Measurements from ENCODE around the gene NTN5.
"Not testable (repeated sequence)": the region's sequence is repeated elsewhere in the genome, so short reads cannot be mapped to it uniquely, and the experiment has no call there.

NTN5 gene

DNA sequence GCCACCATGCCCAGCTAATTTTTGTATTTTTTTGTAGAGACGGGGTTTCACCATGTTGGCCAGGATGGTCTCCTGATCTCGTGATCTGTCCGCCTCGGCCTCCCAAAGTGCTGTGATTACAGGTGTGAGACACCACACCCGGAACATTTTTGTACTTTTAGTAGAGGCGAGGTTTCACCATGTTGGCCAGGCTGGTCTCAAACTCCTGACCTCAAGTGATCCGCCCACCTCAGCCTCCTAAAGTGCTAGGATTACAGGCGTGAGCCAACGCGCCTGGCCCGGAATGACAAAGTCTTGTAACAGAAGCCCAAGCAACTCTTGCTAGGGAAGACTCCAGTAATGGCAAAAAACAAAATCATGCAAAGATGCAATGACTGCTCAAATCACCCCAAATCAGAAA is 40.5 kb downstream of the NTN5 start:
- H3K9ac ChIP-seq (ENCODE audit: low read depth, low read length); H3K27ac ChIP-seq (ENCODE audit: low read length); H3K36me3 ChIP-seq (ENCODE audit: insufficient read depth, low read depth, low read length); H3K9me3 ChIP-seq (ENCODE audit: insufficient read depth, low read depth, low read length); H3K4me3 ChIP-seq (ENCODE audit: low read length): not testable (repeated sequence)
- H3K27me3 ChIP-seq (ENCODE audit: insufficient read depth, low read length): peaks cover 12% of the 10 kb centered on the region; the same call in 1 of the 2 replicates
- H3K4me1 ChIP-seq (ENCODE audit: insufficient read depth, low read length): peaks cover 17% of the 10 kb centered on the region; the same call in 1 of the 2 replicates

DNA sequence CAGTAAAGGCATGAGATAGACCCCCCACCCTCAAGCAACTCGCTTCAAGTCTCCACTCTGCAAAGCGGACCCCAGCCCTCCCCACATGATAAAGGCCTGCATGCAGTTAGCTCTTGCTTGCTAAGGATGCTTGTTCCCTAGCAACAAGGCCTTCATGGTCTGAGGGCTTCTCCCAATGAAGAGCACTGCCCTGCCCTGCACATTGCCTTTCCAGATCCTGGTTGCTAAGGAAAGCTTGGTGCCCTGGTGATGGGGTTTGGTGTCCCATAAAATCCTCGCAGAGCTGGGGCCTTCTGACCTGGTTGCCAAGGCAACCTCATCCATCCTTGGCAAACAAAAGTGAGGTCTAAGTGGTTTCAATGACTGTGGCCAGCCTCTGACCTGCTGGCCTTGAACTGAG is 41.6 kb downstream of the NTN5 start:
- Histone ChIP-seq H3K9me3 (ENCODE audit: insufficient read depth, low read depth, low read length) (no peaks in the 10 kb centered on the region), H3K4me1 (ENCODE audit: insufficient read depth, low read length) (peaks cover 17% of the 10 kb centered on the region; the same call in 1 of the 2 replicates), H3K9ac (ENCODE audit: low read depth, low read length) (peak overlapping the region; percentile 68; the same call in 1 of the 2 replicates), H3K36me3 (ENCODE audit: insufficient read depth, low read depth, low read length) (no peaks in the 10 kb centered on the region), H3K27ac (ENCODE audit: low read length) (peak overlapping the region; percentile 36), H3K4me3 (ENCODE audit: low read length) (peak overlapping the region; percentile 56), H3K27me3 (ENCODE audit: insufficient read depth, low read length) (peaks cover 6% of the 10 kb centered on the region; the same call in 1 of the 2 replicates)

DNA sequence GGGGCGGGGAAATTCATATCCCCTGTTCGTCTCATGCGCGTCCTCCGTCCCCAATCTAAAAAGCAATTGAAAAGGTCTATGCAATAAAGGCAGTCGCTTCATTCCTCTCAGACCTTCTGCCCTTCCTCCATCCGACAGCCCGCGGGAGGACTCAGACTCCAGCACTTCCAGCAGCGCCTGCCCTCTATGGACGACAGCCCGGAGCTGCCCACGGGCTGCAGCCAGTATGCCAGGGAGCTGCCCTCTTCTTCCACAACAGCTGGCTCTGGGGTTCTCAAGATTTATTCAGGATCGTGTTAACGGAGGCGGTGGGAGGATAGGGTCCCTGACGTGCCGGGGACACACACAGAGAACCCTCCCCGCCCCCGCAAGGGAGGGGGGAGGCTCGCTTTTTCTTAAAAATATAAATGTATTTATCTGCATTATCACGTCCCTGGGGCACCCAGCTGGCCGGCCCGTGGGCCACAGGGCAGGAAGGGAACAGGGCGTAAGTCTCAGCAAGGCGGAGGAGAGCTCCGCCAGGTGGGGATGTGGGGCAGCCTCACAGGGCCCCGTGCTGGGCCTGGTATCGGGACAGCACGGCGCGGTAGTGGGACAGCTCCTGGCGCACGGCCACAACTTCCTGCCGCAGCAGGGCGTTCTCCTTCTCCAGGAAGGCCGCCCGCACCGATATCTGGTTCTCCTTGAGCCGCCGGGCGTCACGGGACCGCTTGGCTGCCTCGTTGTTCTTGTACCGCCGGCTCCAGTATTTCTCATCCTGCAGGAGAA is 42.3 kb downstream of the NTN5 start:
- Histone ChIP-seq H3K27ac (ENCODE audit: low read length) (peak overlapping the region; percentile 36), H3K27me3 (ENCODE audit: insufficient read depth, low read length) (no peaks in the 10 kb centered on the region), H3K36me3 (ENCODE audit: insufficient read depth, low read depth, low read length) (no peaks in the 10 kb centered on the region), H3K9me3 (ENCODE audit: insufficient read depth, low read depth, low read length) (no peaks in the 10 kb centered on the region), H3K9ac (ENCODE audit: low read depth, low read length) (peak overlapping the region; percentile 68; the same call in 1 of the 2 replicates), H3K4me1 (ENCODE audit: insufficient read depth, low read length) (peaks cover 17% of the 10 kb centered on the region; the same call in 1 of the 2 replicates), H3K4me3 (ENCODE audit: low read length) (peak overlapping the region; percentile 56)

DNA sequence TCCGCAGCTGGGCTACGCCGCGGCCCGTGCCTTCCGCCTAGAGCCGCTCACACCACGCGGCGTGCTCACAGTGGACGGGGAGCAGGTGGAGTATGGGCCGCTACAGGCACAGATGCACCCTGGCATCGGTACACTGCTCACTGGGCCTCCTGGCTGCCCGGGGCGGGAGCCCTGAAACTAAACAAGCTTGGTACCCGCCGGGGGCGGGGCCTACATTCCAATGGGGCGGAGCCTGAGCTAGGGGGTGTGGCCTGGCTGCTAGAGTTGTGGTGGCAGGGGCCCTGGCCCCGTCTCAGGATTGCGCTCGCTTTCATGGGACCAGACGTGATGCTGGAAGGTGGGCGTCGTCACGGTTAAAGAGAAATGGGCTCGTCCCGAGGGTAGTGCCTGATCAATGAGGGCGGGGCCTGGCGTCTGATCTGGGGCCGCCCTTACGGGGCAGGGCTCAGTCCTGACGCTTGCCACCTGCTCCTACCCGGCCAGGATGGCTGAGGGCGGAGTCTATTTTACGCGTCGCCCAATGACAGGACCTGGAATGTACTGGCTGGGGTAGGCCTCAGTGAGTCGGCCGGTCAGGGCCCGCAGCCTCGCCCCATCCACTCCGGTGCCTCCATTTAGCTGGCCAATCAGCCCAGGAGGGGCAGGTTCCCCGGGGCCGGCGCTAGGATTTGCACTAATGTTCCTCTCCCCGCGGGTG is 43.1 kb downstream of the NTN5 start:
- Histone ChIP-seq H3K27ac (ENCODE audit: low read length) (peak overlapping the region; percentile 4), H3K9ac (ENCODE audit: low read depth, low read length) (peak overlapping the region; percentile 68; the same call in 1 of the 2 replicates), H3K36me3 (ENCODE audit: insufficient read depth, low read depth, low read length) (no peaks in the 10 kb centered on the region), H3K27me3 (ENCODE audit: insufficient read depth, low read length) (no peaks in the 10 kb centered on the region), H3K4me1 (ENCODE audit: insufficient read depth, low read length) (peaks cover 17% of the 10 kb centered on the region; the same call in 1 of the 2 replicates), H3K4me3 (ENCODE audit: low read length) (peak overlapping the region; percentile 56; the same call in 1 of the 2 replicates), H3K9me3 (ENCODE audit: insufficient read depth, low read depth, low read length) (no peaks in the 10 kb centered on the region)

DNA sequence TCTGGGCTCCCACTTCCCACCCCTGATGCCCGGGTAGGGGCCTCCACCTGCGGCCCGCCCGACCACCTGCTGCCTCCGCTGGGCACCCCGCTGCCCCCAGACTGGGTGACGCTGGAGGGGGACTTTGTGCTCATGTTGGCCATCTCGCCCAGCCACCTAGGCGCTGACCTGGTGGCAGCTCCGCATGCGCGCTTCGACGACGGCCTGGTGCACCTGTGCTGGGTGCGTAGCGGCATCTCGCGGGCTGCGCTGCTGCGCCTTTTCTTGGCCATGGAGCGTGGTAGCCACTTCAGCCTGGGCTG is 43.6 kb downstream of the NTN5 start:
- peak overlapping the region; percentile 16; the same call in 1 of the 2 replicates for H3K4me3 ChIP-seq (ENCODE audit: low read length)
- H3K4me1 ChIP-seq (ENCODE audit: insufficient read depth, low read length): peaks cover 15% of the 10 kb centered on the region; the same call in 1 of the 2 replicates
- H3K27ac ChIP-seq (ENCODE audit: low read length): no peak overlapping the region
- no peak overlapping the region; the same call in 1 of the 2 replicates for H3K9ac ChIP-seq (ENCODE audit: low read depth, low read length)
- no peaks in the 10 kb centered on the region for H3K9me3 ChIP-seq (ENCODE audit: insufficient read depth, low read depth, low read length)
- H3K27me3 ChIP-seq (ENCODE audit: insufficient read depth, low read length): no peaks in the 10 kb centered on the region
- no peaks in the 10 kb centered on the region for H3K36me3 ChIP-seq (ENCODE audit: insufficient read depth, low read depth, low read length)

- Histone ChIP-seq H3K4me3 (ENCODE audit: low read length) (no peak overlapping the region), H3K4me1 (ENCODE audit: insufficient read depth, low read length) (peaks cover 11% of the 10 kb centered on the region; the same call in 1 of the 2 replicates), H3K9me3 (ENCODE audit: insufficient read depth, low read depth, low read length) (no peaks in the 10 kb centered on the region), H3K27me3 (ENCODE audit: insufficient read depth, low read length) (no peaks in the 10 kb centered on the region), H3K9ac (ENCODE audit: low read depth, low read length) (no peak overlapping the region), H3K36me3 (ENCODE audit: insufficient read depth, low read depth, low read length) (no peaks in the 10 kb centered on the region), H3K27ac (ENCODE audit: low read length) (no peak overlapping the region)
Observed at GRCh38 chr19:48628486-48629296, 44.1 kb downstream of the NTN5 start.

- H3K4me1 ChIP-seq (ENCODE audit: insufficient read depth, low read length): peaks cover 16% of the 10 kb centered on the region; the same call in 1 of the 2 replicates
- no peak overlapping the region for H3K27ac ChIP-seq (ENCODE audit: low read length)
- no peaks in the 10 kb centered on the region for H3K27me3 ChIP-seq (ENCODE audit: insufficient read depth, low read length)
- no peak overlapping the region for H3K4me3 ChIP-seq (ENCODE audit: low read length)
- no peaks in the 10 kb centered on the region for H3K36me3 ChIP-seq (ENCODE audit: insufficient read depth, low read depth, low read length)
- no peak overlapping the region for H3K9ac ChIP-seq (ENCODE audit: low read depth, low read length)
- no peaks in the 10 kb centered on the region for H3K9me3 ChIP-seq (ENCODE audit: insufficient read depth, low read depth, low read length)
Observed at GRCh38 chr19:48627865-48628314, 44.9 kb downstream of the NTN5 start.

- no peak overlapping the region for H3K27ac ChIP-seq (ENCODE audit: low read length)
- peaks cover 16% of the 10 kb centered on the region; the same call in 1 of the 2 replicates for H3K4me1 ChIP-seq (ENCODE audit: insufficient read depth, low read length)
- H3K9ac ChIP-seq (ENCODE audit: low read depth, low read length): no peak overlapping the region
- no peaks in the 10 kb centered on the region for H3K36me3 ChIP-seq (ENCODE audit: insufficient read depth, low read depth, low read length)
- no peak overlapping the region for H3K4me3 ChIP-seq (ENCODE audit: low read length)
- no peaks in the 10 kb centered on the region for H3K27me3 ChIP-seq (ENCODE audit: insufficient read depth, low read length)
- H3K9me3 ChIP-seq (ENCODE audit: insufficient read depth, low read depth, low read length): no peaks in the 10 kb centered on the region
Observed at GRCh38 chr19:48627201-48627864, 45.5 kb downstream of the NTN5 start.

DNA sequence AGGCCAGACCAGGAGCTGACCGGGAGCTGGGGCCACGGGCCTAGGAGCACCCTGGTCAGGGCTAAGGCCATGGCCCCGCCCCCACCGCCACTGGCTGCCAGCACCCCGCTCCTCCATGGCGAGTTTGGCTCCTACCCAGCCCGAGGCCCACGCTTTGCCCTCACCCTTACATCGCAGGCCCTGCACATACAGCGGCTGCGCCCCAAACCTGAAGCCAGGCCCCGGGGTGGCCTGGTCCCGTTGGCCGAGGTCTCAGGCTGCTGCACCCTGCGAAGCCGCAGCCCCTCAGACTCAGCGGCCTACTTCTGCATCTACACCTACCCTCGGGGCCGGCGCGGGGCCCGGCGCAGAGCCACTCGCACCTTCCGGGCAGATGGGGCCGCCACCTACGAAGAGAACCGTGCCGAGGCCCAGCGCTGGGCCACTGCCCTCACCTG is 46.9 kb downstream of the NTN5 start:
- H3K36me3 ChIP-seq (ENCODE audit: insufficient read depth, low read depth, low read length): no peaks in the 10 kb centered on the region
- no peaks in the 10 kb centered on the region for H3K9me3 ChIP-seq (ENCODE audit: insufficient read depth, low read depth, low read length)
- no peak overlapping the region for H3K9ac ChIP-seq (ENCODE audit: low read depth, low read length)
- H3K4me1 ChIP-seq (ENCODE audit: insufficient read depth, low read length): peaks cover 11% of the 10 kb centered on the region; the same call in 1 of the 2 replicates
- H3K4me3 ChIP-seq (ENCODE audit: low read length): no peak overlapping the region
- no peaks in the 10 kb centered on the region for H3K27me3 ChIP-seq (ENCODE audit: insufficient read depth, low read length)
- no peak overlapping the region for H3K27ac ChIP-seq (ENCODE audit: low read length)

GRCh38 chr19:48624791-48625723 is 47.8 kb downstream of the NTN5 start:
- H3K4me1 ChIP-seq (ENCODE audit: insufficient read depth, low read length): peaks cover 11% of the 10 kb centered on the region; the same call in 1 of the 2 replicates
- H3K27me3 ChIP-seq (ENCODE audit: insufficient read depth, low read length): no peaks in the 10 kb centered on the region
- H3K9me3 ChIP-seq (ENCODE audit: insufficient read depth, low read depth, low read length): no peaks in the 10 kb centered on the region
- H3K9ac ChIP-seq (ENCODE audit: low read depth, low read length): peak overlapping the region; percentile 94; the same call in 1 of the 2 replicates
- no peaks in the 10 kb centered on the region for H3K36me3 ChIP-seq (ENCODE audit: insufficient read depth, low read depth, low read length)
- H3K27ac ChIP-seq (ENCODE audit: low read length): peak overlapping the region; percentile 95
- peak overlapping the region; percentile 96 for H3K4me3 ChIP-seq (ENCODE audit: low read length)

All from iPS-20b (cell line).